Measurements from ENCODE around the gene CALHM3.

DNA sequence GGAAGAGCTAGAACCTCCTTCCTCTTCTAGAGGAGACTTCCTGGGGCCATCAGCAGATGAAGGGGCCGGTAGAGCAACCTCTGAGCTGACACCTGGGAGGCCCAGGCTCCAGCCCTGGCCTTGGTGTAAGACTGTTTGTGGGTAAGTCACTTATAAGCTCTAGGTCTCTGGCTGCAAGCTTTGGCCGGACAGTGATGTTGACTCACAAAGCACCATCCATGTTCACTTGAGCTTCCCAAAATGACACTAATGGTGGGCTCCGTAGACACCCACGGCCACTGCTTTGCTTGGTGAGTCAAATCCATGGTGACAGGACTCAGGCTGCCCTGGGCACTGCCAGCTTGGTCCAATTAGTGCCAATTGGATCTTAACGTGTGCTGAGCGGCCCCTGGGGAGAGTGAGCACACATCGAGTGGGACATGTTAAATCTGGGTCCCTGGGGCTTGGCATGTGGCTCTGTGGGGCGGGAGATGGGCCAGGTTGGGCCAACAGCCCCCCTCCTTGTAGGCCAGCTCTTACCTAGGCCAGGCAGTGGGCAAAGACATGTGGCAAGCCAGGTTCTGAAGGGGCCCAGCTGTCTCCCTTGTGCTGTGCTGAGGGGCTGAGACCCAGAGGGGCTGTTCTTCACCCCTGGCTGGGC lies 31.1 kb upstream of the CALHM3 start:
- TF ChIP-seq, protein P1, sequence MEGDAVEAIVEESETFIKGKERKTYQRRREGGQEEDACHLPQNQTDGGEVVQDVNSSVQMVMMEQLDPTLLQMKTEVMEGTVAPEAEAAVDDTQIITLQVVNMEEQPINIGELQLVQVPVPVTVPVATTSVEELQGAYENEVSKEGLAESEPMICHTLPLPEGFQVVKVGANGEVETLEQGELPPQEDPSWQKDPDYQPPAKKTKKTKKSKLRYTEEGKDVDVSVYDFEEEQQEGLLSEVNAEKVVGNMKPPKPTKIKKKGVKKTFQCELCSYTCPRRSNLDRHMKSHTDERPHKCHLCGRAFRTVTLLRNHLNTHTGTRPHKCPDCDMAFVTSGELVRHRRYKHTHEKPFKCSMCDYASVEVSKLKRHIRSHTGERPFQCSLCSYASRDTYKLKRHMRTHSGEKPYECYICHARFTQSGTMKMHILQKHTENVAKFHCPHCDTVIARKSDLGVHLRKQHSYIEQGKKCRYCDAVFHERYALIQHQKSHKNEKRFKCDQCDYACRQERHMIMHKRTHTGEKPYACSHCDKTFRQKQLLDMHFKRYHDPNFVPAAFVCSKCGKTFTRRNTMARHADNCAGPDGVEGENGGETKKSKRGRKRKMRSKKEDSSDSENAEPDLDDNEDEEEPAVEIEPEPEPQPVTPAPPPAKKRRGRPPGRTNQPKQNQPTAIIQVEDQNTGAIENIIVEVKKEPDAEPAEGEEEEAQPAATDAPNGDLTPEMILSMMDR (IDR thresholded peaks at IDR 0.05): no peak
- no peak for TF ChIP-seq POLR2A (IDR thresholded peaks at IDR 0.05)
